Measurements from ENCODE around the gene PPL. TPM values are rescaled to one million over a fixed set of nuclear protein-coding genes. Genes with fewer than 3 reads are reported as not detected.
A peak's percentile ranks its signal among the peaks of the same experiment; 100 is the strongest.
"Not testable (repeated sequence)": the region's sequence is repeated elsewhere in the genome, so short reads cannot be mapped to it uniquely, and the experiment has no call there.

The PPL gene
- total and polyA plus RNA-seq, 3 donors from 2014 or later: 5.4 to 6.8 (median 6.1) TPM

DNA sequence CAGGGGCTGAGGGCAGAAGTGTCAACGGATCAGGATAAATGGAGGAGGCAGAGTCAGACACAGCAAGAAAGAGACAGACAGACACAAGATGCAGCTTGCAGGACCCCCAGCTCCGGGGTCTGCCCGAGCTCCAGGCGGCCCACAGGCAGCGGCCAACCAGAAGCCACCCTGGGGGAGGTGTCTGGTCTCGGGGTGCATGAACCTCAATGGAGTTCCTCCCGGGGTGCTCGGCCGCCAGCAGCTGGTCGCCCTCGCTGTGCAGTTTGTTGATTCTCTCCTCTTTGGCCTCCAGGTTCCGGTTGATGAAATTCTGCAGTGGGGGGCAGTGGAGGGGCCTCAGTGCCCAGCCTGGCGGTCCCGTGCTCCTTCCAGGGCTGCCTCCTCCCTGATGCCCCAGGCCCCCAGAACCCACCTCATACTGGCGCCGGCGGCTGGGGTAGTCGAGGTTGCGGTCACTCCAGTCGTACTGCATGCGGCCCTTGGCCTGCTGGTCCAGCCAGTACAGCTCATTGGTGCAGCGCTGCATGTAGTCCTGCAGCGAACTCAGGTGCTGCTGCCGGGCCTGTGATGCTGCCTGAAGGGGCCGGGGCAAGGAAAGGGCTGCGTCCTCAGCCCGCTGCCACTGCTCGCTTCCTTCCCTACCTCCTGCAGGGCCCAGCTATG is 38.0 kb downstream of the PPL start:
- Histone ChIP-seq H3K27ac (no peak overlapping the region), H3K4me3 (no peak overlapping the region), H3K27me3 (no peaks in the 10 kb centered on the region), H3K4me1 (no peaks in the 10 kb centered on the region), H3K9me3 (no peaks in the 10 kb centered on the region), H3K36me3 (ENCODE audit: low read depth, missing control alignments) (no peaks in the 10 kb centered on the region)
- intact Hi-C loops (cut with DNase I; ENCODE audit: low total_unique reads): no loop called here
- TF ChIP-seq, protein P1, sequence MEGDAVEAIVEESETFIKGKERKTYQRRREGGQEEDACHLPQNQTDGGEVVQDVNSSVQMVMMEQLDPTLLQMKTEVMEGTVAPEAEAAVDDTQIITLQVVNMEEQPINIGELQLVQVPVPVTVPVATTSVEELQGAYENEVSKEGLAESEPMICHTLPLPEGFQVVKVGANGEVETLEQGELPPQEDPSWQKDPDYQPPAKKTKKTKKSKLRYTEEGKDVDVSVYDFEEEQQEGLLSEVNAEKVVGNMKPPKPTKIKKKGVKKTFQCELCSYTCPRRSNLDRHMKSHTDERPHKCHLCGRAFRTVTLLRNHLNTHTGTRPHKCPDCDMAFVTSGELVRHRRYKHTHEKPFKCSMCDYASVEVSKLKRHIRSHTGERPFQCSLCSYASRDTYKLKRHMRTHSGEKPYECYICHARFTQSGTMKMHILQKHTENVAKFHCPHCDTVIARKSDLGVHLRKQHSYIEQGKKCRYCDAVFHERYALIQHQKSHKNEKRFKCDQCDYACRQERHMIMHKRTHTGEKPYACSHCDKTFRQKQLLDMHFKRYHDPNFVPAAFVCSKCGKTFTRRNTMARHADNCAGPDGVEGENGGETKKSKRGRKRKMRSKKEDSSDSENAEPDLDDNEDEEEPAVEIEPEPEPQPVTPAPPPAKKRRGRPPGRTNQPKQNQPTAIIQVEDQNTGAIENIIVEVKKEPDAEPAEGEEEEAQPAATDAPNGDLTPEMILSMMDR (IDR thresholded peaks at IDR 0.05): no peak
- TF ChIP-seq POLR2A (IDR thresholded peaks at IDR 0.05): no peak
- no peak for DNase-seq
- WGBS, 2 donors: 88 to 92% methylated on average over 23 to 28 of the region's 28 CpGs

DNA sequence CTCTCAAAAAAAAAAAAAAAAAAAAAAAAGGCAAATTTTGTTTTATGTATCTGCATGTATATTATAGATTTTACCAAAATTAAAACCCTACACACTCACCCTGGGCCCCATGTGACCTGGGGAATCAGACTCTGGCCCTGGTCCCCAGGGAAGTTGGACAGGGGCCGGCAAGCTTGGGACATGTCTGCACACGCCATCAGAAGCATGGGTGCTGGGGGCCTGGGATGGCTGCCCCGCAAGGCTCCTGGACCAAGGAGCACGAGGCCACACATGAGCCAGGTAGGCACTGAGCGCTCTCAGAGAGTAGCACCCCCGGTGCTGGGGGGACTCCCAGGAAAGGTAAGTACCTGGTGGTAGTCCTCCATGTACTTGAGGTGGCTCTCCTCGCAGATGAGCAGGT is 39.6 kb downstream of the PPL start:
- Histone ChIP-seq H3K9me3 (no peaks in the 10 kb centered on the region), H3K27me3 (no peaks in the 10 kb centered on the region), H3K36me3 (ENCODE audit: low read depth, missing control alignments) (no peaks in the 10 kb centered on the region), H3K27ac (no peak overlapping the region), H3K4me1 (no peaks in the 10 kb centered on the region), H3K4me3 (no peak overlapping the region)
- no peak for DNase-seq
- 94% methylated on average over 7 of the region's 7 CpGs for WGBS, 2 donors
- intact Hi-C loops (cut with DNase I; ENCODE audit: low total_unique reads): no loop called here
- TF ChIP-seq POLR2A (IDR thresholded peaks at IDR 0.05): no peak
- TF ChIP-seq, protein P1 (IDR thresholded peaks at IDR 0.05): no peak

DNA sequence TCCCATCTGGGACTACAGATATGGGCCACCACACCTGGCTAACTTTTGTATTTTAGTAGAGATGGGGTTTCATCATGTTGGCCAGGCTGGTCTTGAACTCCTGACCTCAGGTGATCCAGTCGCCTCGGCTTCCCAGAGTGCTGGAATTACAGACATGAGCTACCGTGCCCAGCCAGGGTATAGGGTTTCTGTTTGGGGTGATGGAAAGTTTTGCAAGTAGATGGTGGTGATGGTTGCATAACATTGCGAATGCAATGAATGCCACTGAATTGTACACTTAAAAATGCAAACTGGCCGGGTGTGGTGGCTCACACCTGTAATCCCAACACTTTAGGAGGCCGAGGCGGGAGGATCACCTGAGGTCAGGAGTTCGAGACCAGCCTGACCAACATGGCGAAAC is 40.2 kb downstream of the PPL start:
- intact Hi-C loops (cut with DNase I; ENCODE audit: low total_unique reads); H3K27ac ChIP-seq; DNase-seq; H3K4me1 ChIP-seq; H3K4me3 ChIP-seq; H3K27me3 ChIP-seq; H3K36me3 ChIP-seq (ENCODE audit: low read depth, missing control alignments); H3K9me3 ChIP-seq: not testable (repeated sequence)
- 91 to 94% methylated on average over 9 of the region's 9 CpGs for WGBS, 2 donors

DNA sequence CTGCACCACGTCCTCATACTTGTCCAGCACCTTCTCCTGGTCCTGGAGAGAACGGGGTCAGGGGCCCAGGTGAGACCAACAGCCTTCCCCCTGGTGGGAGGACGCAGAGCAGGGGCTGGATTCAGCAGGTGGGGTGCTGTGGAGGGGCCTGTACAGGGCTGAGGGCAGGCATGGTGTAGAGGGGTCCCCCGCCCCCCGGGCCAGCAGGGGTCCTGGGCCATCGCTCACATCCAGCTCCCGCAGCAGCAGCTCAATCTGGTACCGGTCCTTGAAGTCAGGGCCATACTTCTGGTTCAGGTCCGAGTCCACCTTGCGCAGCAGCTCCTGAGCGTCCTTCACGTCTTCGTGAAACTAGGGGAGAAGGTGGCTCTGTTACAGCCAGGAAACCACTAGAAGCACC is 41.6 kb downstream of the PPL start:
- H3K4me1 ChIP-seq: no peaks in the 10 kb centered on the region
- H3K36me3 ChIP-seq (ENCODE audit: low read depth, missing control alignments): no peaks in the 10 kb centered on the region
- no peaks in the 10 kb centered on the region for H3K9me3 ChIP-seq
- H3K27ac ChIP-seq: no peak overlapping the region
- DNase-seq: no peak
- intact Hi-C loops (cut with DNase I; ENCODE audit: low total_unique reads): no loop called here
- TF ChIP-seq POLR2A (IDR thresholded peaks at IDR 0.05): no peak
- TF ChIP-seq, protein P1 (IDR thresholded peaks at IDR 0.05): no peak
- peak overlapping the region in 1 of 2 donors; percentile 30 for H3K4me3 ChIP-seq
- WGBS, 2 donors: 80 to 100% methylated on average over 5 to 13 of the region's 13 CpGs
- no peaks in the 10 kb centered on the region for H3K27me3 ChIP-seq

DNA sequence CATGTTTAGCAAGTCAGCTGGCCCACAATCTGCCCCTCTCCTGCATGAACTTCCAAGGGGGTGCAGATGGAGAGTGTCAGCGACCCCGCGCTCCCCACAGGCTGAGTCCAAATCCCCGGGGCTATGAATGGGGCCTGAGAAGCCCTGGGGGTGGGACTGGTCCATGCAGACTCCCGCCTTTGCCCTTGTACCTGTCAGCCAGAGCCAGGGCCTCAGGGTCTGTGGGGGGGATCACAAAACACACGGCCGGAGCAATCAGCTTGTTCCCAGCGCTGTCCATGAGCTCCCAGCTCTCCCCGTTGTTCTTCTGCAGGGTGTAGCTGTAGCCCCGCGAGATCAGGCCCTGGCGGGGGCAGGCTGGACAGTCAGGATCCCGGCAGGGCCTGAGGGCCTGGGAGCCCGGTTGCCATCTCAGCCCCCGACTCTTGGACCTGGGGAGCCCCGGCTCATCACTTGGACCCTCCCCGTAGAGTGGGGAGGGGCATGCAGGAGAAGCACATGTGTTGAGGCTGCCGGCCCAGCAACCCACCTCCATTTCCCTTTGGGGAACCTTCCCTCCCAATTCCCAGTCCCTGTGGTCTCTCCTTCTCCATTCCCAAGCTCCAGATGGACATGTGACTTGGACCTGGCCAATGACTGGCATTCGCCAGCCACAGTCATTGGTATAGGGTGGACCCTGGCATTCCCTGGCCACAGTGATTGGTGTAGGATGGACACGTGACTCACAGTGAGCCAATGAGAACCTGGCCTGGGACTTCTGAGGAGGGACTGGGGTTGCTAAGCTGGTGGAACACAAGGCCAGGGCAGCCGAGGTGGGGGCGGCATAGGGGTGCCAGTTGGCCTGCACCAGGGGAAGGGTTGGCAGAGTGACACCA is 42.4 kb downstream of the PPL start:
- Histone ChIP-seq H3K9me3 (no peaks in the 10 kb centered on the region), H3K4me3 (peak overlapping the region; percentile 15 to 30), H3K27me3 (no peaks in the 10 kb centered on the region), H3K36me3 (ENCODE audit: low read depth, missing control alignments) (no peaks in the 10 kb centered on the region), H3K4me1 (no peaks in the 10 kb centered on the region), H3K27ac (no peak overlapping the region)
- DNase-seq: peak; percentile 64
- WGBS, 2 donors: 64 to 77% methylated on average over 17 to 22 of the region's 22 CpGs
- intact Hi-C loops (cut with DNase I; ENCODE audit: low total_unique reads): no loop called here
- no peak for TF ChIP-seq POLR2A (IDR thresholded peaks at IDR 0.05)
- TF ChIP-seq, protein P1 (IDR thresholded peaks at IDR 0.05): no peak

All from testis (tissue), 3 donors.